DND-41 (cell line): Measurements from ENCODE around the gene SPRY2.

ENCODE experiments used
- CTCF ChIP-seq: IDR thresholded peaks from 2 replicates; pipeline ENCODE4 v1.5.1; 2012; ENCODE audit warnings: borderline replicate concordance, low read length, moderate library complexity, mild to moderate bottlenecking; ENCODE audit not compliant: poor library complexity, severe bottlenecking; ENCODE audit errors: extremely low read depth
- EZH2 ChIP-seq: IDR thresholded peaks from 3 replicates; pipeline ENCODE4 v1.6.1; 2012; ENCODE audit warnings: borderline replicate concordance, low read depth, mild to moderate bottlenecking, moderate library complexity, low read length, inconsistent platforms; ENCODE audit not compliant: severe bottlenecking

DNA sequence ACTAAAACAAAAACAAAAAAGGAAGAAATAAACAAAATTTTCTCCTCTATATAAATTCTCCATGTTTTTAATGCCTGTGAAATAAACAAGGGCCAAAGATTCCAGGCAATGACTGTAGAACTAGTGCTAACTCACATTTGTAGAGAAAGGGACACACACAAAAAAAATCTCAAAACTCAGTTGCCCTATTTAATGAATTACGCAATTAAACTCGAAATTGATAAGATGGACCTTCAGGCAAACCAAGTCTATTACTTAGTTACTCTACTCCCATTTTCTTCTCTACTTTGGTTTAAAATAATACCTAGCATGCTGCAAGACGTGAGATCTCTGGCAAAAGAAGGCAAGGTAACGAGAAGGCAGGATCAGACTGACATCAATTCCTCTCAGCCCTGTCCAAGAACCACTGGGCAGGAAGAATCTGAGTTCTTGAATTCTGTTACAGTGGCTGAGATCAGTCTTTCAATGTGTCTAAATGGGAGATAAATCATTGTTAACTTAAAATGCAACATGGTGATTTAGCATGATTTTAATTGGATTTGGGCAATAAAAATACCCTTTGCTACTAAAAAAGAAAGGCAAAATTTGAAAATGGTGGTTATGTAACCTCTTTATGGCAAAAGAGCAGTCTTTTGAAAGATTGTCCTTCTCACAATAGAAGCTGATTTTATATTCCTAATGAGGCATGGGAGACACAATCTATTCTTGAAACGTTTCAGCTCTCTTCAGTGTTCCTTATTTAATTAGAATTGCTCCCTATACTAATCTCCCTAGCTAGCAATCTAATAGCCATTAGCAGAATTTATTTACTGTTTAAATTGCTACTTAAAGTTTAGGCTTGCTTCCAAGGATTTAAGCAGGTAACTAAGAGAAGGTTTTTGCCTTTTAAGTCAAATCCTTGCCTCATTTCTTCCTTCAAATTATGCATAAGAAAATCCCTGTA is 25.9 kb downstream of the SPRY2 start:
- no peak for TF ChIP-seq CTCF
- TF ChIP-seq EZH2, result no peak
